HUES64 (cell line): ENCODE measurements around the gene SLC34A3.

Experiments used
- H3K27ac ChIP-seq: 2 replicates; pipeline ENCODE4 v1.7.0; 2013; ENCODE audit warnings: low read depth, low read length, inconsistent platforms
- H3K27me3 ChIP-seq: 2 replicates; pipeline ENCODE4 v1.6.1; 2013; ENCODE audit warnings: mild to moderate bottlenecking, low read length; ENCODE audit not compliant: insufficient read depth
- H3K36me3 ChIP-seq: 2 replicates; pipeline ENCODE4 v1.6.1; 2013; ENCODE audit warnings: mild to moderate bottlenecking, low read length; ENCODE audit not compliant: insufficient read depth
- H3K4me1 ChIP-seq: 2 replicates; pipeline ENCODE4 v1.6.1; 2013; ENCODE audit warnings: mild to moderate bottlenecking, low read length, moderate library complexity; ENCODE audit not compliant: insufficient read depth
- H3K4me3 ChIP-seq: 2 replicates; pipeline ENCODE4 v1.5.1; 2013; ENCODE audit warnings: mild to moderate bottlenecking, low read length, moderate library complexity
- H3K9ac ChIP-seq: 2 replicates; pipeline ENCODE4 v1.6.1; 2013; ENCODE audit warnings: mild to moderate bottlenecking, low read depth, low read length
- H3K9me3 ChIP-seq: 2 replicates; pipeline ENCODE4 v1.6.1; 2013; ENCODE audit warnings: low read depth, low read length; ENCODE audit not compliant: insufficient read depth
- WGBS: fragments of 150-250, 120-280 bp; methylation state at CpG from one replicate; pipeline ENCODE4 v1.1.7; 2013; ENCODE audit warnings: missing lambda C conversion rate; 5-methylcytosine and 5-hydroxymethylcytosine counted together

Gene SLC34A3

GRCh38 chr9:137269231-137269772, 38.6 kb downstream of the SLC34A3 start:
- H3K27ac ChIP-seq, result no peak overlapping the region
- no peaks in the 10 kb centered on the region for H3K9me3 ChIP-seq
- no peak overlapping the region for H3K4me3 ChIP-seq
- peaks cover 54% of the 10 kb centered on the region for H3K36me3 ChIP-seq
- no peaks in the 10 kb centered on the region for H3K4me1 ChIP-seq
- H3K9ac ChIP-seq, result no peak overlapping the region
- 98% methylated on average over 17 of the region's 17 CpGs for WGBS
- no peaks in the 10 kb centered on the region for H3K27me3 ChIP-seq

GRCh38 chr9:137270929-137271695, 40.4 kb downstream of the SLC34A3 start:
- Histone ChIP-seq H3K4me3 (no peak overlapping the region), H3K36me3 (peaks cover 44% of the 10 kb centered on the region), H3K27ac (no peak overlapping the region), H3K9me3 (no peaks in the 10 kb centered on the region), H3K27me3 (no peaks in the 10 kb centered on the region), H3K4me1 (peaks cover 5% of the 10 kb centered on the region), H3K9ac (no peak overlapping the region)
- 94% methylated on average over 32 of the region's 32 CpGs for WGBS

GRCh38 chr9:137271696-137272076, 41.0 kb downstream of the SLC34A3 start:
- Histone ChIP-seq H3K9ac (no peak overlapping the region), H3K4me1 (peaks cover 11% of the 10 kb centered on the region), H3K36me3 (peaks cover 41% of the 10 kb centered on the region), H3K27ac (no peak overlapping the region), H3K4me3 (no peak overlapping the region), H3K27me3 (no peaks in the 10 kb centered on the region), H3K9me3 (no peaks in the 10 kb centered on the region)
- 76% methylated on average over 3 of the region's 3 CpGs for WGBS

GRCh38 chr9:137272241-137273094, 41.8 kb downstream of the SLC34A3 start:
- no peaks in the 10 kb centered on the region for H3K9me3 ChIP-seq
- H3K27ac ChIP-seq, result no peak overlapping the region
- WGBS, result 92% methylated on average over 39 of the region's 39 CpGs
- no peaks in the 10 kb centered on the region for H3K27me3 ChIP-seq
- H3K4me1 ChIP-seq, result peaks cover 19% of the 10 kb centered on the region
- peaks cover 34% of the 10 kb centered on the region for H3K36me3 ChIP-seq
- H3K4me3 ChIP-seq, result no peak overlapping the region
- no peak overlapping the region for H3K9ac ChIP-seq

- H3K9ac ChIP-seq, result no peak overlapping the region
- no peak overlapping the region for H3K27ac ChIP-seq
- WGBS, result 88% methylated on average over 13 of the region's 13 CpGs
- H3K4me3 ChIP-seq, result no peak overlapping the region
- no peaks in the 10 kb centered on the region for H3K9me3 ChIP-seq
- peaks cover 29% of the 10 kb centered on the region for H3K36me3 ChIP-seq
- H3K4me1 ChIP-seq, result peaks cover 19% of the 10 kb centered on the region
- H3K27me3 ChIP-seq, result no peaks in the 10 kb centered on the region
Measured at GRCh38 chr9:137273095-137273490, 42.4 kb downstream of the SLC34A3 start.

GRCh38 chr9:137273611-137274320, 43.1 kb downstream of the SLC34A3 start:
- Histone ChIP-seq H3K4me1 (peaks cover 19% of the 10 kb centered on the region), H3K9ac (no peak overlapping the region), H3K9me3 (no peaks in the 10 kb centered on the region), H3K36me3 (peaks cover 24% of the 10 kb centered on the region), H3K27me3 (no peaks in the 10 kb centered on the region), H3K4me3 (no peak overlapping the region), H3K27ac (no peak overlapping the region)
- WGBS, result 90% methylated on average over 15 of the region's 15 CpGs

GRCh38 chr9:137275203-137275587, 44.5 kb downstream of the SLC34A3 start:
- Histone ChIP-seq H3K27me3 (no peaks in the 10 kb centered on the region), H3K4me1 (peaks cover 19% of the 10 kb centered on the region), H3K36me3 (peaks cover 11% of the 10 kb centered on the region), H3K9ac (no peak overlapping the region), H3K27ac (no peak overlapping the region), H3K4me3 (no peak overlapping the region), H3K9me3 (no peaks in the 10 kb centered on the region)
- 94% methylated on average over 10 of the region's 10 CpGs for WGBS

- Histone ChIP-seq H3K27ac (peak overlapping the region; percentile 89), H3K4me1 (peaks cover 19% of the 10 kb centered on the region), H3K9me3 (no peaks in the 10 kb centered on the region), H3K4me3 (no peak overlapping the region), H3K27me3 (no peaks in the 10 kb centered on the region), H3K36me3 (peaks cover 10% of the 10 kb centered on the region), H3K9ac (peak overlapping the region; percentile 76; the same call in 1 of the 2 replicates)
- WGBS, result 90% methylated on average over 24 of the region's 24 CpGs
Measured at GRCh38 chr9:137275588-137276472, 45.1 kb downstream of the SLC34A3 start.

- Histone ChIP-seq H3K27me3 (peaks cover 1% of the 10 kb centered on the region; the same call in 1 of the 2 replicates), H3K4me1 (peaks cover 19% of the 10 kb centered on the region), H3K36me3 (peaks cover 7% of the 10 kb centered on the region; the same call in 1 of the 2 replicates), H3K9me3 (no peaks in the 10 kb centered on the region), H3K27ac (peak overlapping the region; percentile 89), H3K4me3 (peak overlapping the region; percentile 60), H3K9ac (peak overlapping the region; percentile 76)
- 47% methylated on average over 30 of the region's 30 CpGs for WGBS
Measured at GRCh38 chr9:137276473-137277328, 46.0 kb downstream of the SLC34A3 start.
